DND-41 (cell line): Measurements from ENCODE around the gene KRTAP4-11.
"Not testable (repeated sequence)": the region's sequence is repeated elsewhere in the genome, so short reads cannot be mapped to it uniquely, and the experiment has no call there.

Source experiments
- ATAC-seq: fragments of 200-7000 bp; cut with Tn5 transposase; 3 replicates; pipeline ENCODE4 v1.9.1; 2021; ENCODE audit warnings: low read depth; ENCODE audit not compliant: insufficient read depth
- DNase-seq: peaks from one replicate; pipeline ENCODE4 v3.0.0-alpha.2; 2020
- H2AFZ ChIP-seq: 2 replicates; pipeline ENCODE4 v1.6.0; 2012; ENCODE audit warnings: low read depth, low read length
- H3K27ac ChIP-seq: 2 replicates; pipeline ENCODE4 v1.5.1; 2012; ENCODE audit warnings: low read length, inconsistent platforms
- H3K27me3 ChIP-seq: fragments of 200-600 bp; sonication (generic); 2 replicates; pipeline ENCODE4 v1.6.0; 2012; ENCODE audit warnings: low read length, mild to moderate bottlenecking, inconsistent platforms; ENCODE audit not compliant: insufficient read depth, poor library complexity
- H3K36me3 ChIP-seq: 2 replicates; pipeline ENCODE4 v1.5.1; 2012; ENCODE audit warnings: low read length, inconsistent platforms; ENCODE audit not compliant: insufficient read depth
- H3K4me1 ChIP-seq: 2 replicates; pipeline ENCODE4 v1.5.1; 2012; ENCODE audit warnings: mild to moderate bottlenecking, low read length; ENCODE audit not compliant: insufficient read depth
- H3K4me2 ChIP-seq: 2 replicates; pipeline ENCODE4 v1.6.0; 2012; ENCODE audit warnings: mild to moderate bottlenecking, moderate library complexity, low read length, inconsistent platforms; ENCODE audit not compliant: insufficient read depth
- H3K4me3 ChIP-seq, 2 experiments: fragments of 200-600 bp in 1 of 2; shearing (Covaris generic) in 1 of 2; 2 replicates each; pipeline ENCODE4 v1.5.1; 2012 to 2016; ENCODE audit warnings: inconsistent platforms in 2 of 2, low read length in 2 of 2, mild to moderate bottlenecking in 2 of 2, low read depth in 1 of 2, moderate library complexity in 1 of 2
- H3K79me2 ChIP-seq: 2 replicates; pipeline ENCODE4 v1.6.0; 2012; ENCODE audit warnings: low read length, inconsistent platforms; ENCODE audit not compliant: insufficient read depth
- H3K9ac ChIP-seq: 2 replicates; pipeline ENCODE4 v1.6.0; 2012; ENCODE audit warnings: low read depth, mild to moderate bottlenecking, inconsistent platforms, low read length, moderate library complexity
- H3K9me3 ChIP-seq: 2 replicates; pipeline ENCODE4 v1.5.1; 2012; ENCODE audit warnings: low read length, moderate library complexity, mild to moderate bottlenecking, inconsistent platforms; ENCODE audit not compliant: insufficient read depth, severe bottlenecking
- H4K20me1 ChIP-seq: 2 replicates; pipeline ENCODE4 v1.6.0; 2012; ENCODE audit warnings: low read length; ENCODE audit not compliant: insufficient read depth
- CTCF ChIP-seq: IDR thresholded peaks from 2 replicates; pipeline ENCODE4 v1.5.1; 2012; ENCODE audit warnings: borderline replicate concordance, low read length, moderate library complexity, mild to moderate bottlenecking; ENCODE audit not compliant: poor library complexity, severe bottlenecking; ENCODE audit errors: extremely low read depth
- EZH2 ChIP-seq: IDR thresholded peaks from 3 replicates; pipeline ENCODE4 v1.6.1; 2012; ENCODE audit warnings: borderline replicate concordance, low read depth, mild to moderate bottlenecking, moderate library complexity, low read length, inconsistent platforms; ENCODE audit not compliant: severe bottlenecking

KRTAP4-11 gene

GRCh38 chr17:41121742-41122141 is 3.6 kb upstream of the KRTAP4-11 start:
- Histone ChIP-seq H2AFZ (no peak overlapping the region), H3K4me2 (no peak overlapping the region), H4K20me1 (no peaks in the 10 kb centered on the region), H3K9me3 (no peaks in the 10 kb centered on the region), H3K79me2 (no peaks in the 10 kb centered on the region), H3K4me1 (no peaks in the 10 kb centered on the region), H3K27ac (no peak overlapping the region), H3K9ac (no peak overlapping the region), H3K36me3 (no peaks in the 10 kb centered on the region), H3K4me3 (no peak overlapping the region), H3K27me3 (peaks cover 2% of the 10 kb centered on the region)
- DNase-seq (no peak), ATAC-seq (no peak)
- TF ChIP-seq CTCF (no peak), EZH2 (no peak)

- not testable (repeated sequence) for H3K27ac ChIP-seq, H3K27me3 ChIP-seq, H3K9me3 ChIP-seq, H3K36me3 ChIP-seq, DNase-seq, H3K4me1 ChIP-seq, H3K4me2 ChIP-seq, H2AFZ ChIP-seq, ATAC-seq, H3K79me2 ChIP-seq, H3K9ac ChIP-seq, H4K20me1 ChIP-seq, H3K4me3 ChIP-seq
These were observed 1.8 kb upstream of the KRTAP4-11 start for GRCh38 chr17:41119696-41120690.

GRCh38 chr17:41118721-41119120 is 548 bp upstream of the KRTAP4-11 start:
- Histone ChIP-seq H3K9me3 (no peaks in the 10 kb centered on the region), H3K27ac (no peak overlapping the region), H3K4me2 (no peak overlapping the region), H3K27me3 (peaks cover 5% of the 10 kb centered on the region), H3K4me3 (no peak overlapping the region), H2AFZ (no peak overlapping the region), H3K4me1 (no peaks in the 10 kb centered on the region), H4K20me1 (no peaks in the 10 kb centered on the region), H3K79me2 (no peaks in the 10 kb centered on the region), H3K36me3 (no peaks in the 10 kb centered on the region), H3K9ac (no peak overlapping the region)
- no peak for TF ChIP-seq EZH2
- TF ChIP-seq CTCF, result no peak
- no peak for DNase-seq
- no peak for ATAC-seq

- no peaks in the 10 kb centered on the region for H3K4me1 ChIP-seq
- peaks cover 5% of the 10 kb centered on the region for H3K27me3 ChIP-seq
- H3K79me2 ChIP-seq, result no peaks in the 10 kb centered on the region
These were observed 1.9 kb downstream of the KRTAP4-11 start for GRCh38 chr17:41116297-41116696.

More at GRCh38 chr17:41116297-41116696, 1.9 kb downstream of the KRTAP4-11 start:
- no peak for TF ChIP-seq CTCF
- no peaks in the 10 kb centered on the region for H4K20me1 ChIP-seq
- H3K27ac ChIP-seq, result no peak overlapping the region
- no peak overlapping the region for H2AFZ ChIP-seq
- peaks cover 8% of the 10 kb centered on the region for H3K9me3 ChIP-seq
- DNase-seq (no peak), ATAC-seq (no peak)
- no peak overlapping the region for H3K4me3 ChIP-seq
- H3K4me2 ChIP-seq, result no peak overlapping the region
- no peak overlapping the region for H3K9ac ChIP-seq
- H3K36me3 ChIP-seq, result no peaks in the 10 kb centered on the region
